Sigmoid colon (tissue), 4 donors: ENCODE data around the gene LYRM4.

Source experiments
- POLR2AphosphoS5 ChIP-seq, 4 donors: sonication (generic); formaldehyde crosslinking; IDR thresholded peaks; one replicate each; pipeline ENCODE4 v1.6.1; 2017; ENCODE audit warnings: antibody characterized with exemption in 4 of 4
- TF ChIP-seq, protein P1 (sequence below), 4 experiments: fragments of 450-650 bp in 3 of 4; fragments of 200-600 bp in 1 of 4; IDR thresholded peaks; one replicate each; pipeline ENCODE4 v1.5.1; 2016 to 2019; ENCODE audit warnings: antibody characterized with exemption in 4 of 4, mild to moderate bottlenecking in 3 of 4, moderate library complexity in 2 of 4

DNA sequence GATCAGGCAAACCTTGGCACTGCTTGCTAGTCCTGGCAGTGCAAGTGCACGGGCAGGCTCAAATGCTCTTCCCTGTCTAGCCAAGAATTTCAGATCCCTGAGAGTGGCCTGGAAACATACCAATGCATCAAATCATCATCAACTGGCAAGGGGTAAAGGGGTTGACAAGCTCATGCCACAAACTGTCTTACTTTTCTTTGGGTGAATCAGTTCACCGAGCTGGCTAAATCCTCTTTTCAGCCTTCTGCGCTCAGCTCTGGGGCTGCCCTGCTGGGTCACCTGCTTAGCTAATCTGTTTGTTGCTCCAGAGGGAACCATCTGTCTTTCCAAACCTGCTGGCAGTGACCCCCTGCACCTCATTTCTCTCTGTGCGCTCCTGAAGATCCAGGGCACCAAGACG is 59.5 kb downstream of the LYRM4 start:
- no peak for TF ChIP-seq POLR2AphosphoS5 (IDR thresholded peaks at IDR 0.05)
- TF ChIP-seq, protein P1, sequence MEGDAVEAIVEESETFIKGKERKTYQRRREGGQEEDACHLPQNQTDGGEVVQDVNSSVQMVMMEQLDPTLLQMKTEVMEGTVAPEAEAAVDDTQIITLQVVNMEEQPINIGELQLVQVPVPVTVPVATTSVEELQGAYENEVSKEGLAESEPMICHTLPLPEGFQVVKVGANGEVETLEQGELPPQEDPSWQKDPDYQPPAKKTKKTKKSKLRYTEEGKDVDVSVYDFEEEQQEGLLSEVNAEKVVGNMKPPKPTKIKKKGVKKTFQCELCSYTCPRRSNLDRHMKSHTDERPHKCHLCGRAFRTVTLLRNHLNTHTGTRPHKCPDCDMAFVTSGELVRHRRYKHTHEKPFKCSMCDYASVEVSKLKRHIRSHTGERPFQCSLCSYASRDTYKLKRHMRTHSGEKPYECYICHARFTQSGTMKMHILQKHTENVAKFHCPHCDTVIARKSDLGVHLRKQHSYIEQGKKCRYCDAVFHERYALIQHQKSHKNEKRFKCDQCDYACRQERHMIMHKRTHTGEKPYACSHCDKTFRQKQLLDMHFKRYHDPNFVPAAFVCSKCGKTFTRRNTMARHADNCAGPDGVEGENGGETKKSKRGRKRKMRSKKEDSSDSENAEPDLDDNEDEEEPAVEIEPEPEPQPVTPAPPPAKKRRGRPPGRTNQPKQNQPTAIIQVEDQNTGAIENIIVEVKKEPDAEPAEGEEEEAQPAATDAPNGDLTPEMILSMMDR (IDR thresholded peaks at IDR 0.05): no peak
